ENCODE results near the gene LSM3.

- TF ChIP-seq POLR2A (IDR thresholded peaks at IDR 0.05) (no peak), CTCF (IDR thresholded peaks at IDR 0.05) (no peak)
These were observed 31.1 kb downstream of the LSM3 start for GRCh38 chr3:14209581-14210289.

All from heart left ventricle (tissue), 13 donors.